ENCODE data around the gene DLX3. TPM values are rescaled to one million over a fixed set of nuclear protein-coding genes. Genes with fewer than 3 reads are reported as not detected.

Gene DLX3
- total RNA-seq, 1 experiment from 2014 or later = 1.2 TPM

- WGBS (ENCODE audit: extremely low coverage, insufficient read length, low lambda C conversion rate) = no CpG with 5 or more reads among the region's 7 CpGs
These were observed 42.7 kb downstream of the DLX3 start for GRCh38 chr17:49952209-49952911.

More at GRCh38 chr17:49952209-49952911, 42.7 kb downstream of the DLX3 start:
- peak; percentile 95 for TF ChIP-seq CTCF (conservative IDR thresholded peaks at IDR 0.05)
- Mint-ChIP-seq H3K27ac (no peak overlapping the region), H3K4me3 (no peak overlapping the region), H3K4me1 (peaks cover 12 to 23% of the 10 kb centered on the region in 2 experiments), H3K9me3 (no peaks in the 10 kb centered on the region; a peak in 1 of 5 replicates), H3K27me3 (ENCODE audit: low read depth) (peaks cover 86% of the 10 kb centered on the region), H3K36me3 (ENCODE audit: insufficient read depth in 1 of 3, low read depth in 3 of 3) (no peaks in the 10 kb centered on the region)
- Histone ChIP-seq H3K79me1 (ENCODE audit: insufficient read depth, low read depth, low read length, poor library complexity, severe bottlenecking) (no peaks in the 10 kb centered on the region), H4K8ac (replicated peaks; ENCODE audit: insufficient read length, low read depth, low read length) (no peak overlapping the region), H3K18ac (ENCODE audit: insufficient read length, low read depth, low read length) (no peak overlapping the region), H3K4ac (ENCODE audit: low read depth, low read length) (no peak overlapping the region), H3K23ac (ENCODE audit: insufficient read length, low read depth, low read length) (no peak overlapping the region), H3K14ac (ENCODE audit: insufficient read depth, low read length) (no peak overlapping the region), H3K56ac (ENCODE audit: insufficient read length, low read depth, low read length) (no peak overlapping the region), H3K27me3 (ENCODE audit: insufficient read depth, low read length) (no peaks in the 10 kb centered on the region; the same call in 1 of the 2 replicates), H3K4me2 (ENCODE audit: insufficient read depth, insufficient read length, low read length) (no peak overlapping the region), H3K79me2 (ENCODE audit: insufficient read depth, low read length) (no peaks in the 10 kb centered on the region; the same call in 1 of the 2 replicates), H2BK12ac (ENCODE audit: insufficient read length, low read depth, low read length) (no peak overlapping the region), H2BK5ac (ENCODE audit: insufficient read length, low read length) (no peak overlapping the region), H4K20me1 (ENCODE audit: control insufficient read depth, insufficient read depth, insufficient read length) (no peaks in the 10 kb centered on the region), H2BK15ac (ENCODE audit: low read depth, low read length) (no peak overlapping the region), H2BK20ac (ENCODE audit: low read depth, low read length, poor library complexity, severe bottlenecking) (no peak overlapping the region), H3K4me1 (ENCODE audit: insufficient read depth, low read length) (no peaks in the 10 kb centered on the region), H2BK120ac (ENCODE audit: low read depth, low read length, poor library complexity, severe bottlenecking) (no peak overlapping the region), H4K5ac (ENCODE audit: insufficient read length, low read depth, low read length) (no peak overlapping the region), H3K9me3 (ENCODE audit: control insufficient read depth, low read depth, low read length) (no peaks in the 10 kb centered on the region), H4K91ac (ENCODE audit: insufficient read length, low read depth, low read length) (no peak overlapping the region), H3K27ac (ENCODE audit: insufficient read length, low read depth, low read length) (no peak overlapping the region), H3T11ph (ENCODE audit: low read length) (no peak overlapping the region), H2AFZ (ENCODE audit: low read length) (no peak overlapping the region), H3K9ac (ENCODE audit: extremely low read depth, insufficient read length, low read length) (no peak overlapping the region), H3K23me2 (ENCODE audit: insufficient read length, low read depth, low read length, poor library complexity, severe bottlenecking) (no peaks in the 10 kb centered on the region), H2AK5ac (ENCODE audit: insufficient read length, low read length) (no peak overlapping the region)
- DNase-seq = peak; percentile 93
